Sigmoid colon (tissue), 4 donors: Measurements from ENCODE around the gene RBM39.

Source experiments
- POLR2AphosphoS5 ChIP-seq, 4 donors: sonication (generic); formaldehyde crosslinking; IDR thresholded peaks; one replicate each; pipeline ENCODE4 v1.6.1; 2017; ENCODE audit warnings: antibody characterized with exemption in 4 of 4
- TF ChIP-seq, protein P1 (sequence below), 4 experiments: fragments of 450-650 bp in 3 of 4; fragments of 200-600 bp in 1 of 4; IDR thresholded peaks; one replicate each; pipeline ENCODE4 v1.5.1; 2016 to 2019; ENCODE audit warnings: antibody characterized with exemption in 4 of 4, mild to moderate bottlenecking in 3 of 4, moderate library complexity in 2 of 4

DNA sequence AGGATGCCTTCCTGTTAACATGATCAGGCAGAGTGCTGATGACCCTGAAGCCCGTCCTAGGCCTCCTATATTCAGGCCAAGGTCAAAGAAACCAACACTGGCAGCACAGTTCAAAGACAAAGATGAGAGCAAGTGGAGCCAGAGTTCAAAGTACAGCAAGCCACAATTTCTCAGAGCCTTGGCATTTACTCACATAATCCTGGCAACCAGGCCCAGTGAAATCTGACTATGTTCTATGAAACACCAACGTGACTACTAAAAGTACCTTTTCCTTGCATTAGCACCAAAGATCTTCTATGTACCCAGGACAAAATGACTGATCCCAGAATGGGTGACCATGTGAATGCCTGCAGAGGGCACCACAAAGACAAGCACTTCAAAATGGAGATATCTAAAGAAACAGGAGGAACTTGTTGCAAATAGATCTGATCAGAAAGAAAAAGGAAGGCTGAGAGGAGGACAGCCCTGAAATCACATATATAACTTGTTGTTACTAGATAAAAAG lies 46.8 kb downstream of the RBM39 start:
- no peak for TF ChIP-seq POLR2AphosphoS5 (IDR thresholded peaks at IDR 0.05)
- TF ChIP-seq, protein P1, sequence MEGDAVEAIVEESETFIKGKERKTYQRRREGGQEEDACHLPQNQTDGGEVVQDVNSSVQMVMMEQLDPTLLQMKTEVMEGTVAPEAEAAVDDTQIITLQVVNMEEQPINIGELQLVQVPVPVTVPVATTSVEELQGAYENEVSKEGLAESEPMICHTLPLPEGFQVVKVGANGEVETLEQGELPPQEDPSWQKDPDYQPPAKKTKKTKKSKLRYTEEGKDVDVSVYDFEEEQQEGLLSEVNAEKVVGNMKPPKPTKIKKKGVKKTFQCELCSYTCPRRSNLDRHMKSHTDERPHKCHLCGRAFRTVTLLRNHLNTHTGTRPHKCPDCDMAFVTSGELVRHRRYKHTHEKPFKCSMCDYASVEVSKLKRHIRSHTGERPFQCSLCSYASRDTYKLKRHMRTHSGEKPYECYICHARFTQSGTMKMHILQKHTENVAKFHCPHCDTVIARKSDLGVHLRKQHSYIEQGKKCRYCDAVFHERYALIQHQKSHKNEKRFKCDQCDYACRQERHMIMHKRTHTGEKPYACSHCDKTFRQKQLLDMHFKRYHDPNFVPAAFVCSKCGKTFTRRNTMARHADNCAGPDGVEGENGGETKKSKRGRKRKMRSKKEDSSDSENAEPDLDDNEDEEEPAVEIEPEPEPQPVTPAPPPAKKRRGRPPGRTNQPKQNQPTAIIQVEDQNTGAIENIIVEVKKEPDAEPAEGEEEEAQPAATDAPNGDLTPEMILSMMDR (IDR thresholded peaks at IDR 0.05), result no peak
